Mesendoderm (in vitro differentiated cells): ENCODE results near the gene DMWD.

Source experiments
- DNase-seq: peaks from one replicate; pipeline ENCODE4 v3.0.0; 2013
- H2AK5ac ChIP-seq: 2 replicates; pipeline ENCODE4 v1.6.1; 2013; ENCODE audit warnings: low read length, inconsistent platforms
- H2BK120ac ChIP-seq: 2 replicates; pipeline ENCODE4 v1.6.1; 2013; ENCODE audit warnings: low read depth, mild to moderate bottlenecking, low read length, moderate library complexity, mixed read lengths
- H2BK15ac ChIP-seq: replicated peaks from 2 replicates; pipeline ENCODE4 v1.6.1; 2013; ENCODE audit warnings: low read depth, mild to moderate bottlenecking, moderate library complexity
- H2BK5ac ChIP-seq: 2 replicates; pipeline ENCODE4 v1.6.1; 2013; ENCODE audit warnings: low read length, inconsistent platforms
- H3K18ac ChIP-seq: 2 replicates; pipeline ENCODE4 v1.6.1; 2013; ENCODE audit warnings: mild to moderate bottlenecking, low read length, mixed read lengths
- H3K23ac ChIP-seq: one replicate; pipeline ENCODE4 v1.6.1; 2013; ENCODE audit warnings: low read length
- H3K27ac ChIP-seq: 2 replicates; pipeline ENCODE4 v1.5.1; 2013; ENCODE audit warnings: low read depth, mild to moderate bottlenecking, inconsistent platforms, low read length, moderate library complexity
- H3K27me3 ChIP-seq: 2 replicates; pipeline ENCODE4 v1.6.1; 2013; ENCODE audit warnings: low read length, control low read depth, mild to moderate bottlenecking, inconsistent platforms; ENCODE audit not compliant: insufficient read depth, poor library complexity
- H3K36me3 ChIP-seq: 2 replicates; pipeline ENCODE4 v1.6.1; 2013; ENCODE audit warnings: low read length, inconsistent platforms; ENCODE audit not compliant: control insufficient read depth, insufficient read depth
- H3K4ac ChIP-seq: one replicate; pipeline ENCODE4 v1.6.1; 2013; ENCODE audit warnings: low read depth, mild to moderate bottlenecking, low read length, moderate library complexity
- H3K4me1 ChIP-seq: 2 replicates; pipeline ENCODE4 v1.6.1; 2013; ENCODE audit warnings: low read depth, low read length, inconsistent platforms; ENCODE audit not compliant: control insufficient read depth
- H3K4me2 ChIP-seq: 2 replicates; pipeline ENCODE4 v1.6.1; 2013; ENCODE audit warnings: low read length
- H3K4me3 ChIP-seq: 2 replicates; pipeline ENCODE4 v1.5.1; 2013; ENCODE audit warnings: mild to moderate bottlenecking, low read length
- H3K56ac ChIP-seq: one replicate; pipeline ENCODE4 v1.6.1; 2013; ENCODE audit warnings: low read length
- H3K79me1 ChIP-seq: 2 replicates; pipeline ENCODE4 v1.6.1; 2013; ENCODE audit warnings: low read length, inconsistent platforms
- H3K79me2 ChIP-seq: 2 replicates; pipeline ENCODE4 v1.6.1; 2013; ENCODE audit warnings: mild to moderate bottlenecking, low read length; ENCODE audit not compliant: control insufficient read depth, insufficient read depth
- H3K9ac ChIP-seq: 2 replicates; pipeline ENCODE4 v1.6.1; 2013; ENCODE audit warnings: low read length, inconsistent platforms
- H4K5ac ChIP-seq: one replicate; pipeline ENCODE4 v1.6.1; 2013; ENCODE audit warnings: low read length
- H4K8ac ChIP-seq: one replicate; pipeline ENCODE4 v1.6.1; 2013; ENCODE audit warnings: low read depth, mild to moderate bottlenecking, control low read depth, low read length, moderate library complexity
- WGBS: extraction: QIAGEN DNeasy Blood & Tissue Kit; methylation state at CpG from one replicate; pipeline ENCODE4 v1.1.7; 2013; ENCODE audit warnings: low lambda C conversion rate, missing lambda C conversion rate; ENCODE audit not compliant: insufficient coverage; ENCODE audit errors: extremely low coverage; 5-methylcytosine and 5-hydroxymethylcytosine counted together

DMWD gene

DNA sequence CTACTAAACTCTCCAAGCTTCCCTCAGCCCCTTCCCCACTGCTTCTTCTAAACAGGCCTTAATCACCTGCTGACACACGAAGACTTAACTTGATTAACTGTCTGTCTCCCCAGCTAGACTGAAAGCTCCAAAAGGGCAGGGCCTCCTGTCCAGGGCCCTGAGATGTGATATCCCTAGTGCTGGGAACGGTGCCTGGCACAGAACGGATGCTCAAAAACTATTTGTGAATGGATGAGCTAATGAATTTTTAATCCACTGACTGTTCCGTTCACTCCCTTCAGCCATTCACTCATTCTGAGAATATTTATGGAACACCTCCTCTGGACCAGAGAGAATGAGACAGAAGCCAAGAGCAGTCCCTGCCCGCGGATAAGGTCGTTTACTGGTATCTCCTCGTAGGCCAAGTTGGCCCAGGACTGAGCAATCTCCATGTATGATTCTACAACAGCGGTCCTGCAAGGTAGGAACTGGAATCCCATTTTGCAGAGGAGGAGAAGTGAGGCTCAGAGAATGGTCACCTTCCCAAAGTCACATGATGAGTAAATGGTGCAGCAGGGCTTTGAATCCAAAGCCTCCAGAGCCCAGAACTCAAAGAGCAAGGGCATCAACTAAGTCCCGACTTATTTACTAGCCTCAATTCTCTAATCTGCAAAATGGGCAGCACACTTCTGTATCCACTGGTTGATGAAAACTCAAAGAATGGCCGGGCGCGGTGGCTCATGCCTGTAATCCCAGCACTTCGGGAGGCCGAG lies 3.4 kb downstream of the DMWD start:
- Histone ChIP-seq H3K27ac (no peak overlapping the region), H3K18ac (no peak overlapping the region), H3K27me3 (no peaks in the 10 kb centered on the region), H2AK5ac (no peak overlapping the region), H4K8ac (no peak overlapping the region), H3K4ac (no peak overlapping the region), H3K4me3 (no peak overlapping the region), H3K9ac (no peak overlapping the region), H3K4me1 (peaks cover 3% of the 10 kb centered on the region), H3K4me2 (no peak overlapping the region), H2BK5ac (no peak overlapping the region), H3K36me3 (peaks cover 18% of the 10 kb centered on the region), H2BK120ac (no peak overlapping the region), H3K79me2 (peaks cover 6% of the 10 kb centered on the region), H3K56ac (no peak overlapping the region), H4K5ac (no peak overlapping the region), H2BK15ac (no peak overlapping the region), H3K23ac (no peak overlapping the region), H3K79me1 (peaks cover 15% of the 10 kb centered on the region)
- no CpG with 5 or more reads among the region's 15 CpGs for WGBS
- no peak for DNase-seq

DNA sequence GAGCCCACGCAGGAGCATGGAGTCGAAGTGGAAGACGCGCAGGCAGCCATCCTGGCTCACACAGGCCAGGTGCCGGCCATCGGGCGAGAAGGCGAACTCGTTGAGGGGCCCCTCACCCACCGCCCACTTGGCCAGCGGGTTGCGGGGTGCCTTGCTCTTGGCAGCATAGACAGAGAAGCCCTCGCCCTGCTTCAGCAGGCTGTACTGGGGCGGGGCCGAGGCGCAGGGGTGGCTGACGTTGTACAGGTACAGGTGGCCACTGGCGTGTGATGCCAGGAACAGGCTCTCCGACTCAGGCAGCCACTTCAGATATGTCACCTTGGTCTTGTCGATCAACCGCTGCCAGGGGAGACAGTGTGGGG lies 6.1 kb downstream of the DMWD start:
- no peak overlapping the region for H3K4me3 ChIP-seq
- H3K79me2 ChIP-seq: no peaks in the 10 kb centered on the region
- no CpG with 5 or more reads among the region's 21 CpGs for WGBS
- no peak overlapping the region for H2BK15ac ChIP-seq
- no peak overlapping the region for H3K56ac ChIP-seq
- H2BK5ac ChIP-seq: no peak overlapping the region
- H3K27ac ChIP-seq: no peak overlapping the region
- H2BK120ac ChIP-seq: no peak overlapping the region
- peaks cover 9% of the 10 kb centered on the region for H3K79me1 ChIP-seq
- H3K9ac ChIP-seq: no peak overlapping the region
- no peak for DNase-seq
- no peak overlapping the region for H3K4ac ChIP-seq
- no peak overlapping the region for H3K4me2 ChIP-seq
- H2AK5ac ChIP-seq: no peak overlapping the region
- no peak overlapping the region for H4K8ac ChIP-seq
- no peak overlapping the region for H4K5ac ChIP-seq
- H3K4me1 ChIP-seq: no peaks in the 10 kb centered on the region
- peaks cover 18% of the 10 kb centered on the region for H3K36me3 ChIP-seq
- H3K27me3 ChIP-seq: no peaks in the 10 kb centered on the region
- H3K23ac ChIP-seq: no peak overlapping the region
- no peak overlapping the region for H3K18ac ChIP-seq

DNA sequence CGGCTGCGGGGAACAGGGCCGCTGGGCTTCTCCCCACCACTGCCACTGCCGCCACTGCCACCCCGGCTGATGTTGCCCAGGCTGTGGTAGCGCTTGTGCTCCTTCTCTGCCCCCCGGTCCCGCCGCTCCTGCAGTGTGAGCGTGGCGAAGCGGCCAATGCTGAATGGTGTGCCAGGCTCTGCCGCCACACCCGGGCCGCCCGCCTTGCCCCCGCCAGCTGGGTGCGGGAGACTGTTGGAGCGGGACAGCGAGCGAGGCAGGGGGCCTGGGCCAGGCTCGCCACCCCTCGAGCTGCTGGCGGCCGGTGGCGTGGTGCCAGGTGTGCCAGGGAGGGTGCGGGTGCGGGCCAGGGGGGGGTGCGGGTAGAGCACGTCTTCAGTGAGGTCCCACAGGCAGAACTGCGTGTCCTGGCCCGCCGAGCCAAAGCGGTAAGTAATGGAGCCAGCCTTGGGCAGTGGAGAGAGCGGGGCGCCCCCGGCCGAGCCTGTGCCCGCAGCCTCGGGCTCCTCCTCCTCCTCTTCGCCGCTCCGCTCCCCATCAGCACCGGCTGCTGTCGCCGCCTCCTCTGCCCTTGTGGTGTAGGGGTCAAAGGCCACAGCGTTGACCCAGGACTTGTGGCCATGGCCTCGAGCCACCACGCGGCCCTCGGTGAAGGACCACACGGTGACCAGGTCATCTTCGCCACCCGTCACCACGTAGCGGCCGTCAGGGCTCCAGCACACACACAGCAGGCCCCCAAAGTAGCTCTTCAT lies 6.7 kb downstream of the DMWD start:
- WGBS: no CpG with 5 or more reads among the region's 57 CpGs
- H3K79me1 ChIP-seq: peaks cover 3% of the 10 kb centered on the region
- no peaks in the 10 kb centered on the region for H3K27me3 ChIP-seq
- H3K23ac ChIP-seq: no peak overlapping the region
- no peak overlapping the region for H4K5ac ChIP-seq
- no peaks in the 10 kb centered on the region for H3K4me1 ChIP-seq
- H3K18ac ChIP-seq: no peak overlapping the region
- no peak overlapping the region for H4K8ac ChIP-seq
- H3K79me2 ChIP-seq: no peaks in the 10 kb centered on the region
- H2BK120ac ChIP-seq: no peak overlapping the region
- H2BK15ac ChIP-seq: no peak overlapping the region
- no peak overlapping the region for H2AK5ac ChIP-seq
- H3K36me3 ChIP-seq: peaks cover 18% of the 10 kb centered on the region
- no peak overlapping the region for H3K56ac ChIP-seq
- H2BK5ac ChIP-seq: no peak overlapping the region
- no peak overlapping the region for H3K4me2 ChIP-seq
- H3K4ac ChIP-seq: no peak overlapping the region
- no peak overlapping the region for H3K9ac ChIP-seq
- H3K27ac ChIP-seq: no peak overlapping the region
- no peak for DNase-seq
- no peak overlapping the region for H3K4me3 ChIP-seq

DNA sequence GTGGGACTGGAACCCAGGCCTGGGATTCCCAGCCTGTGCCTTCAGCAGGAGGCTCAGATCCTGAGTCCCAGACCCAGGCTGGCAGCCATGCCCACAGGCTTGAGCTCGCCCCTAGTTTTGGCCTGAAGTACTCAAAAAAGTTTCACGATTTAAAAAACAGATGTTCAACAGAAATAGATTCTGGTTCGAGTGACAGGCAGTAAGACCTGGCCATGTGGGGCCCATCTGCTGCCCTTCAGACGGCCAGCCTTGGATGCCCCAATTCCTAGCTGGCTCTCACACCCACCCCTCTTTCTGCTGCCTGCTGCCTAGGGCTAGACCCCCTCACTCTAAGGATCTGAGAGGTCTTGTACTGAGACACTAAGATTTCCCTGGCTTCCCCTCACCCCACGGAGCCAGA lies 7.5 kb downstream of the DMWD start:
- no CpG with 5 or more reads among the region's 5 CpGs for WGBS
- Histone ChIP-seq H4K8ac (no peak overlapping the region), H3K79me1 (peaks cover 1% of the 10 kb centered on the region), H3K9ac (no peak overlapping the region), H2AK5ac (no peak overlapping the region), H3K4me2 (no peak overlapping the region), H3K56ac (no peak overlapping the region), H4K5ac (no peak overlapping the region), H3K4me1 (no peaks in the 10 kb centered on the region), H3K27ac (no peak overlapping the region), H2BK120ac (no peak overlapping the region), H3K4me3 (no peak overlapping the region), H3K79me2 (no peaks in the 10 kb centered on the region), H2BK15ac (no peak overlapping the region), H3K18ac (no peak overlapping the region), H3K27me3 (no peaks in the 10 kb centered on the region), H3K36me3 (peaks cover 15% of the 10 kb centered on the region), H3K4ac (no peak overlapping the region), H3K23ac (no peak overlapping the region), H2BK5ac (no peak overlapping the region)
- no peak for DNase-seq

DNA sequence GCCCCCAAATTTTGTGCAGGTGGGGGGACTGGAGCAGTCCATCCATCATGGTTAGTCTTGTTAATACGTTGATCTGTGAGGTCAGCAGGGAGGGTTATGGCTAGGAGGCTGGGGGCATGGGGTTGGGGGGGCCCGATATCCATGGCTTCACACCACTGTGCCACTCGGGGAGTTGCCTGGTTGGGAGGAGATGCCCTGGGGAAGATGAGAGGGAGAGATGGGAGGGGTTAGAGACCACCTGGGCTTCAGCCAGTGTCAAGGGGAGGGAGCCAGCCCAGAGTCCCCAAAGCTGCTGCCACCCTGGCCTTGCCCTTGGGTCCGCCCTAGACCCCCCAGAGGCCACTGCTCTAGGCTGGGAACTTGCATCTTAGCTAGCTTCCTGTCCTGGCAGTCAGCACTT lies 8.5 kb downstream of the DMWD start:
- Histone ChIP-seq H3K4me1 (peaks cover 4% of the 10 kb centered on the region), H3K4me3 (no peak overlapping the region), H2BK120ac (no peak overlapping the region), H3K79me2 (no peaks in the 10 kb centered on the region), H2AK5ac (no peak overlapping the region), H3K27me3 (no peaks in the 10 kb centered on the region), H3K18ac (no peak overlapping the region), H2BK5ac (no peak overlapping the region), H3K56ac (no peak overlapping the region), H3K4ac (no peak overlapping the region), H3K23ac (no peak overlapping the region), H3K79me1 (peaks cover 1% of the 10 kb centered on the region), H2BK15ac (no peak overlapping the region), H3K4me2 (no peak overlapping the region), H4K8ac (no peak overlapping the region), H4K5ac (no peak overlapping the region), H3K27ac (no peak overlapping the region), H3K36me3 (peaks cover 11% of the 10 kb centered on the region), H3K9ac (no peak overlapping the region)
- no CpG with 5 or more reads among the region's 4 CpGs for WGBS
- no peak for DNase-seq
